ENCODE measurements around the gene CPTP.
"Not testable (repeated sequence)": the region's sequence is repeated elsewhere in the genome, so short reads cannot be mapped to it uniquely, and the experiment has no call there.

CPTP gene

DNA sequence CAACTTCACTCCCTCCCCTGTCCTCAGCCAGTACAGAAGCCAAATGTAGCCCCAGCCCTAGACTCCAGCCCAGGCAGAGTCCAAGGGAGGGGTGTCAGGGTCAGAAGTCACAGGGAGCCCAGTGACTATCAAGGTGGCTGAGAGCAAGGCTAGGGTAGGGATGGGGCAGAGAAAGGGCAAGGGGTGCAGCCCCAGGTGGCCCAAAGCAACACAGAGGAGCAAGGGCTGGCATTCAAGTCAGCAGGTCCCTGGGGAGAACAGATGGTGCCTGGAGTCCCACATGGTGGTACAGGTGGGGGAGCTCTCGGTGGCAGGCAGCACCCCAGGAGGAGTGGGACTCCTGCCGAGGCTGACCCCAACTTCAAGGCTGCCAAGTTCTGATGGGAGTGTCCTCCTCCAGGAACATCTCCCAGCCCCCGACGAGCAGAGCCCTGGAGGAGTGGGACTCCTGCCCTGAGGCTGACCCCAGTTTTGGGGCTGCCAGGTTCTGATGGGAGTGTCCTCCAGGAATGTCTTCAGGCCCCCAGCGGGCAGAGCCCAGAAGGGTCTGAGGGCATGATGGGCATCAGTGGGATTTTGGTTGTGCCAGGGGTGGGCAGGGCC is 28.3 kb downstream of the CPTP start:
- no peak for DNase-seq

DNA sequence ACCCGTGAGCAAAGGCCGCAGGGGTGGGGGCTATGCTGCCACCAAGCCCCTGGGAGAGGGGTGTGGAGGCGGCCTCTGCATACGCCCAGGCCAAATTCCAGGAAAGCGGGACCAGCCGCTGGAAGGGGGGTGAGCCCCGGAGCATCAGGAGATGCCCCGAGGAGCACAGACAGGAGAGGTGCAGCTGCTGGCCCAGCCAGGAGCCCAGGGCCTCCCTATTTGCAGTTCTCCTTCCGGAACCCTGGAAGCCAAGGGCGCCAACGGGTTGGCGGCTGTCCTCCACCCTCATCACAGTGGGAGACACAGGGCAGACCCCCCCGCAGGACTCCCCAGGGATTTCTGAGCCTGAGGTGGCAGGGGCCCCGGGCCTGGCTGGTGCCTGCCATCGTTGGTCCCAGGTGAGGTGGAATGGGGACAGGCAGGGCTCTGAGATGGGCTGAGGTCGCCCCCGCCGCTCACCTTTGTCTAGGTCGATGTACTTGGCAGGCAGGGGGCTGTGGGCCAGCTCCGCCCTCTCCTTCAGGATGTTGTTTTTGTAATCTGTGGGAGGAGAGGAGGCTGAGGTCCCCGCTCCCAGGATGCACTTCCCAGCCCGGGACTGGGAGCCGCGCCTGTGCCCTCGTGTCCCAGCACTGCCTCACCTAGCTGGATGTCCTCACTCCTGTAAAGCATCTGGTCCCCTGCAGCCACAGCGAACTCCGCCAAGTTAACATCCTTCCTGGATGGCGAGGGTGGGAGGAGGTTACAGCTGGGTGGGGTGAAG is 29.0 kb downstream of the CPTP start:
- no peak for DNase-seq

DNA sequence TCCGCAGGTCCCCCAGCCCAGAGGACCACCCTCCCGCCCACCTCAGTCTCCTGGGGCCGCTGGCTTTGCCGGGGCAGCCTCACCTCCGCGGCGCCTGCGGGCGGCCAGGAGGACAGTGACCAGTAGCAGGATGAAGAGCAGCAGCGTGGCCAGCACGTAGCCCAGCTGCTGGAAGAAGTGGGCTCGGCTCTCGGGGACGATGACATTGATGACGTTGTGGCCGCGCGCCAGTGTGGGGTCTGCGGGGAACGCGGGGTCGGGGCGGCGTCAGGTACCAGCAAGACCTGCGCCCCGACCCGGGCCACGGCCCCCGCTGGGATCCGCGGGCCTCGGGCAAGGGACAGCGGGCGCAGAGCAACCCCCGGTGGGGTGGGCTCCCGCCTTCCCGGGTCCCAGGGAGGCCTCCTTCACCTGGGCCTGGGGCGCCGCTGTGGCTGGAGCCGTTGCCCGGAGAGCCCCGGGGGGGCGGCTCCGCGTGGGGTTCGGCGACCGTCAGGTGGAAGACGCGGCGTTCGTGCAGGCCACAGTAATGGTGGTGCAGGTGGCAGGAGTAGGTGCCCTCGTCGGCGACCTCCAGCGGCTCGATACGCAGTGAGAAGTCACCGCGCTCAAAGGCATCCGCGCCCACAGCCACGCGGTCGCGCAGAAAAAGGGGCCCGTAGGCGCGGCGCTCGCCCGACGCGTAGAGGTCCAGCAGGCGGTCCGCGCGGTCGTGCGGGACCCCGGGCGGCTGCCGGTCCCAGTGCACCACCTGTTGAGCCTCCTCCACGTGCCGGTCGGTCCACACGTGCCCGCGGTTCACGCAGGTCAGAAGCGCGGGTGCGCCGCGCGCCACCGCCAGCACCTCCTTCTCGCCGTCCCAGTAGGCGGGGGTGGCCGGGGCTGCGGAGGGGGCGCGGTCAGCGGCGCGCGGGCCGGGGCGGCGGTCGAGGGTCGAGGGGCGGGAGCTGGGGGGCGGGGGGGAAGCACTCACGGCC is 30.0 kb downstream of the CPTP start:
- no peak for DNase-seq

DNA sequence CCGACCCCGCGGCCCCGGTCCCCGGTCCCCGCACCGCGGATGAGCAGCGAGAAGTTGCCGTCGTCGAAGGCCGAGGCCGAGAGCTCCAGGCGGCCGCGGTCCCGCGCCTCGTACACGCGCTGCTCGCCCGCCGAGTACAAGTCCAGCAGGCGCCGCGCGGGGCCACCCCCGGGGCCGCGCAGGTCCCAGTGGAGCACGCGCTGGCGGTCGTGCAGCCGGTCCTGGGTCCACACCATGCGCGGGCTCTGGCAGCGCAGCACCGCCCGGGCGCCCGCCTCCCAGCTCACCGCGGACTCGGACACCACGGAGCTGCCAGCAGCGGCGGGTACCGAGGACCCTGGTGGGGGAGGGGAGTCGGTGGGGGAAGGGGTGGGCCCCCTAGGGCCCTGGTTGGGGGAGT is 30.8 kb downstream of the CPTP start:
- no peak for DNase-seq

DNA sequence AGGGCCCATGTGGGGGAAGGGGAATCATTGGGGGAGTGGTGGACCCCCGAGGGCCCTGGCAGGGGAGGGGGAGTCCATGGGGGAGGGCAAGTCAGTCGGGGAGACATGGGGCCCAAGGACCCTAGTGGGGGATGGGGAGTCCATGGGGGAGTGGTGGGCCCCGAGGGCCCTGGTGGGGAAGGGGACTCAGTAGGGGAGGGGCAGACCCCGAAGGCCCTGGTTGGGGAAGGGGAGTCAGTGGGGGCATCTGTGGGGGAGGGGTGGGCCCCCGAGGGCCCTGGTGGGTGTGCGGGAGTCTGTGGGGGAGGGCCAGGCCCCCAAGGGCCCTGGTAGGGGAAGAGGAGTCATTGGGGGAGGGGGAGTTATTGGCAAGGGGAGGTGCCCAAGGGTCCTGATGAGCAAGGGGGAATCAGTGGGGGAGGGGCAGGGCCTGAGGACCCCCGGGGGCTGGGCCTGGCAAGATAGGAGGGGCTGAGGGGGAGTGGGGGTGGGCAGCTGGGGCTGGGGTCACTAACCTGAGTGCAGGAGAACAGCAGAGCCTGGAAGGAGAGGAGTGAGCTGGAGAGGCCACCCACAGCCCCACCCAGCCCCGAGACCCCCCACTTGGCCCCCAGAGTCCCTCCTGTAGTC is 31.7 kb downstream of the CPTP start:
- no peak for DNase-seq

GRCh38 chr1:1356796-1357401 is 32.3 kb downstream of the CPTP start:
- no peak for DNase-seq

DNA sequence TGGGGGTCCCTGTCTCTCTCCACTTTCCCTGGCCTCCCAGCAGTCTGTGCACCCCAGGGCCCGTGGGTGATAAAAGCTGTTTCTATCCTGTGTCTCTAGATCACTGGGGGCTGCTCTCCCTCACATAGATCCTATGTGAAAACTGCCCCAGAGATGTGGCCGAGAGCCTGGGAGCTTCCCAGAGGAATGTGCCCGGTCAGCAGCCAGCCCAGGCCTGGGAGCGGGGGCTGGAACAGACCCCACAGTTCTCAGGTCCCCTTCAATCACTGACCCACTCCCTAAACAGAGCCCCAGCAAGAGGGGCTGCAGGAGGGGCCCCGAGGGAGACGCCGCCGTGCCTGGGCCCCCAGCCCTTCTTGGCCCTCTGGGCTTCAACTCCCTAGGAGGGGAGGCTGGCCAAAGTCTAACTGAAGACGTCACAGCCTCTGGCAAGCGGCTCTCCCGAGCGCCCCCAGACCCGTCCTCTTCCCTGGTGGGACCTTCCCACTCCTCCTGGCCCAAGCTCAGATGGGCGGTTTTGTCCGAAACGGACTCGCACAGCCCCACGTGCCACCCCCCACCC is 33.4 kb downstream of the CPTP start:
- no peak for DNase-seq

DNA sequence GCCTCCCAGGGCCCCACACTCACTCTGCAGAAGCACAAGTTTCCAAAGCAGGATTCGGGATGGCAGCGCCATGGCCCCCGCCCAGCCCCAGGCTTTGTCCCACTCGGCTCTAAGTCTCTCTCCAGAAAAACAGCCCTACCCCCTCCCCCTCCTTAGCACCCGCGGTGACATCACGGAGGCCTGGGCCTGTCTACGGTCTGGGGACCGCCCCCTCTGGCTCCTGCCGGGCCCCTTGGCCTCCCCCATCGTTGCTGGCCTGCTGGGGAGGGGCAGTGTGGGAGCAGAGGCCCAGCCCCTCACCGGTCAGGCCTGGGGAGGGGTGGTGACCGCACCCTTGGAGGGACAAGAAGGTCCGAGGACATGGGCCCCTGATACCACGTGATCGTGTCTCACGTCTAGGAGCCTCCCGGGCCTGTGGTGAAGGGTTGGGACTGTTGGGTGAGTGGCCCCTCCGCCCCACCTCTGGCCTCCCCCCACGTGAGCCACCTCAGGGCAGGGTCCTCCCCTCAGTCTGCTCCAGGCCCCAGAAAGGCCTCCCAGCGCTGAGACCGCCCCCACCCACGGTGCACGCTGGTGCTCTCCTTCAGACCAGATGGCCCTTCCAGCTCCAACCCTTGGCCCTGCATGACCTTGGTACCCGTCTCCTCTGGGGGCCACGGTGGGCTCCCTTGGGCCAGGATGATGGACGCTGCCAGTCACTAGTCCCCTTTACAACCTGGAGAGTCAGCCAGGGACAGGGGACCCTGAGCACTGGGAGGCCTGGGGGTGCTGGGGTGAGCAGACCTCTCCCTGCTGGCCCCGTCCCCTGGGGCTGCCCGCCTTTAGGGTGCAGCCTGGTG is 34.0 kb downstream of the CPTP start, which contains the start of gene MXRA8:
MXRA8 (minus strand) TSS at position 123 of the 839 bp plus-strand sequence; CDS start at position 72, 51 bp downstream.
- no peak for DNase-seq

DNA sequence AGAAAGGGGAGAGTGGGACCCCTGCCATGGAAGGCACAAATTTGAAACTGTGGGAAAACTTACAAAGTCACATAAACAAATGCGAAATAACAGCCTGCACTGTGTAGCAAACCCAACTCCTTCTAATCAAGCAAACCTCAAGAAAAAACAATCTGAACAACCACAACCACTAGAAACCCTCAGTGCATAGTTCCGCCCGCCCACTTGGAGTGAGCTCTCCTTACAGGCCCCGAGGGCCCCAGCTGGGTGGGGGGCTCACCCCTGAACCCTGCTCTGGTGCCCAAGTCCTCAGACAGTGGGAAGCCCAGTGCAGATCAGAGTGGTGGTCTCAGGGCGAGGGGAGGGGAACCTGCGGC is 34.7 kb downstream of the CPTP start:
- no peak for DNase-seq

DNA sequence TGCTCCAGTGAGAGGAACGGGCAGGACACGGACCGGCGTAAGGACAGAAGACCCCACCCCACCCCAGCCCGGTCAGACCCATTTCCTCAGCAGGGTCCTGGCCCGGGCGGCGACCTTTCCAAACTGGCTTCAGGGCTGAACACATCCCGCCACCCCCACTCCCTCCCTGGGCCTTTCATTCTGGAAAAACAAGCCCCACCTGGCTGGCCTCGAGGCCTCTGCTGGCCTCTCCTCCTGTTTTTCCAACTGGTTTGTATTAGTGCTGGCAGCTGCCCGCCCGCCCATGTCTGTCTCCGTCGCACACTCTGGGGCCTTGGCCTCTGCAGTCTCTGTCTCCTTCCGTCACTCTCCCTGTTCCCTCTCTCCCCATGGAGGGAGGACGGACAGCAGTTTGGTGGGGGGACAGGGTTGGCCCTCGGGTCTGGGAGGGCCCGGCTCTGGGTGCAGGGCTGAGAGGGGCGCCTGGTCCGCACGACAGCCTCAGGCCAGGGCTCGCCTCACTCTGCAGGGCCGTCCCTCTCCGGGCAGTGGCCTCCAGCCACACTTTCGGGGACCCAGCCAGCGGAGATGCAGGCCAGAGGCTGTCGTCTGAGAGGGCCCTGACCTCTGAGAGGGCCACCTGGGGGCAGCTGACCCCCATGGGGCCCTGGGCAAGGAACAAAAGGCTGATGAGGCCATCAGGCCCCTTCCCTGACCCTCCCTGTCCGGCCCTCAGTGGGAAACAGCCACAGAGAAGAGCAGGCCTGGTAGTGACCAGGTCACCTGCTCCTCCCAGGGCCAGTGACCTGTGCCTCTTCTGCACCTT is 35.3 kb downstream of the CPTP start:
- DNase-seq: no peak

DNA sequence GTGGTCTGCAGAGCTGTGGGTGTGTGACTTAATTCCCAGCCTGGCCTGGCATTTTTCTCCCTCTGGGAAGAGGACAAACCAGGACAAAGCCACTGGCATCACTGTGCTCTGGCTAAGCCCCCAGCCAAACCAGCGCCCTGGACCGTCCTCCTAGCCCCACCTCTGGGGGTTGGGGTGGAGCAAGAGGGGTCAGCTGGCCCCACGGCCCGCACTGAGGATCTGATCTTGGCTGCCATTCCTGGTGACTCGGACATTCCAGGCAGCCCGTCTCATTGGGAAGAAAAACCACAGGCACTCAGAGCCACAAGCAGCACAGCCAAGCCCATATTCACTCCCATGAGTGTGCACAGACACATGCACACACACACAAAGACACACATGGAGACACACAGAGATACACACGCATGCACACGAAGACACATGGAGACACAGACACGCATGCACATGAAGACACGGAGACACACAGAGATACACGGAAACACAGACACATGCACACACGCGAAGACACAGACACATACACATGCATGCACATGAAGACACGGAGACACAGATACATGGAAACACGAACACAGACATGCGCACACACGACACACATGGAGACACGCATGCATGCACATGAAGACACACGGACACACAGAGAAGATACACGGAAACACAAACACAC is 36.0 kb downstream of the CPTP start:
- no peak for DNase-seq

- DNase-seq: no peak
Observed at GRCh38 chr1:1361233-1361981, 36.8 kb downstream of the CPTP start.

DNA sequence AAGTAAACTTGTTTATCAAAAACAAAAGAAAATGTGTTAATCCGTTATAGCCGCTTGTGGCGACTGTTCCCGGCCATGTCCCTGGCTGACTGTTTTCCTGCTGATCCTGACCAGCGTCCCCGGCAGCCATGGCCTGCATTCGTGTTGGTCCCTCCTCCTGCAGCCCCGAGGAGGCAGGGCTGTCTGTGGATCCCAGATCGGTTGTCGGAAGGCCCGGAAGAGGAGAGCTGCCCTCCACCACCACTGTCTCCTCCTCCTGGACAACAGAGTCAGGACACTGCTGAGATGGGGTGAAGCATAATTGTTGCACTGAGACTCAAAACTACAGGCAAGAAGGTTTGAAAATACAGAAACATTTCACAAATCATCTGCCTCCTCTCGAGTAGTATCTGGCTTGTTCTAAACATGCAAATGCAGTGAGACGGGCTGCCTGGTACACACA is 37.4 kb downstream of the CPTP start:
- DNase-seq: no peak

- no peak for DNase-seq
Observed at GRCh38 chr1:1364266-1364665, 39.7 kb downstream of the CPTP start.

DNA sequence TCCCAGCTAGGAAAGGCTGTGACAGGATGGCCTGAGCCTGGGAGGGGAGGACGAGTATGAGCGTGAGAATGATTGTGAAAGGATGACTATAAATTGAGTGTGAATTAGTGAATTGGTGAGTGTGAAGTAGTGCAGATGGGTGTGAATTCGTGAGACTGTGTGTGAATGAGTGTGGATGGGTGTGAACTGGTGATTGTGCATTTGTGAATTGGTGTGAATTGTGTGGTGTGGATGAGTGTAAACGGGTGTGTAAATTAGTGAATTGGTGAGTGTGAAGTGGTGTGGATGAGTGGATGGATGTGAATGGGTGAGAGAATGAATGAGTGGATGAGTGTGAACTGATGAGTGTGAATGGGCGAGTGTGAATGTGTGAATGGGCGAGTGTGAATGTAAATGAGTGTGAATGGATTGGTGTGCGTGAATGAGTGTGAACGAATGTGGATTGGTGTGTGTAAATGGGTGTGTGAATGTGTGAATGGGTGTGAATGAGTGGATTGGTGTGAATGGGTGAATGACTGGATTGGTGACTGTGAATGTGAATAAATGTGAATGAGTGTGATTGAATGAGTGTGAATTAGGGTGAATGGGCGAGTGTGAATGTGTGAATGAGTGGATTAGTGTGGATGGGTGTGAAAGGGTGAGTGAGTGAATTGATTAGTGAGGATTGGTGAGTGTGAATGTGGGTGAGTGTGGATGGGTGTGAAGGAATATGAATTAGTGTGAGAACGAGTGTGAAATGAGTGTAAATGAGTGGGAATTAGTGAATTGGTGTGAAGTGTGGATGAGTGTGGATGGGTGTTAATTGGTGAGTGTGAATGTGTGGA is 41.5 kb downstream of the CPTP start:
- no peak for DNase-seq

DNA sequence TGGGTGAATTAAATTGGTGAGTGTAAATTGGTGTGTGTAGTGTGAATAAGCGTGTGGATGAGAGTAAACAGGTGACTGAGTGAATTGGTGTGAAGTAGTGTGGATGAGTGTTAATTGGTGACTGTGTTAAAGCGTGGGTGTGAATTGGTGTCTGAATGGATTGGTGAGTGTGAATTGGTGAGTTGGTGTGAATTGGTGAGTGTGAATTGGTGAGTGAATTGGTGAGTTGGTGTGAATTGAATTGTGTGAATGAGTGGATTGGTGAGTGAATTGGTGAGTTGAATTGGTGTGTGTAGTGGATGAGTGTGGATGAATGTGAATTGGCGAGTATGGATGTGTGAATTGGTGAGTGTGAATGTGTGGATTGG is 42.1 kb downstream of the CPTP start:
- no peak for DNase-seq

GRCh38 chr1:1367315-1367714 is 42.7 kb downstream of the CPTP start:
- DNase-seq: no peak

DNA sequence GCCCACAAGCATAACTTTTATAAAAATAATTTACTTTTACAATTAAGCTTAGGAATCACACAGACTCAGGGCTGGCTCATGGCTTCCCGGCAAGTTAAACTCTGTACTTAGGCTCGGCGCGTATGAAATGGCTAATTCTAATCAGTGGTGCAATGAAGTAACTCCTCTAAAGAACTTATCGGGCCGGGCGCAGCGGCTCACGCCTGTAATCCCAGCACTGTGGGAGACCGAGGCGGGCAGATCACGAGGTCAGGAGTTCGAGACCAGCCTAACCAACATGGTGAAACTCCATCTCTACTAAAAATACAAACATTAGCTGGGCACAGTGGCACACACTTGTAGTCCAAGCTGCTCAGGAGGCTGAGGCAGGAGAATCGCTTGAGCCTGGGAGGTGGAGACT is 45.5 kb downstream of the CPTP start:
- not testable (repeated sequence) for DNase-seq
